ENCODE data around the gene TGFBRAP1. TPM values are rescaled to one million over a fixed set of nuclear protein-coding genes. Genes with fewer than 3 reads are reported as not detected.

TGFBRAP1 gene
- total RNA-seq, 2 donors from 2014 or later: 26.0 to 30.7 TPM

DNA sequence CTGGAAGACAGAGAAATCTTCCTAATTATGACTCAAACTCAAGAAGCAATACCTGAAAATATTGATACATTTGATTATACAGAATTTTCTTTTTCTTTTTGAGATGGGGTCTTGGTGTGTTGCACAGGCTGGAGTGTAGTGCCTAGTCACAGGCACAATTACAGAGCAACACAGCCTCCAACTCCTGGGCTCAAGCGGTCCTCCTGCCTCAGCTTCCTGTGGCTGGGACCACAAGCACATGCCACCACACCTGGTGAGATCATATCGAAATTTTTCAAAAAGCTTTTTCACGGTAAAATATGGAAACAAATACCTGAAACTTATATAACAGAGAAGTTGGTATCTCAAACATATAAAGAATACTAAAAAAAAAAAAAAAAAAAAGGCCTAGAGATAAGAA is 27.9 kb downstream of the TGFBRAP1 start:
- ATAC-seq (ENCODE audit: insufficient number of reproducible peaks, low FRiP score, low read depth) (no peak), DNase-seq (ENCODE audit: low spot score) (no peak)
- Histone ChIP-seq H3K9me3 (no peaks in the 10 kb centered on the region), H3K36me3 (peaks cover 8% of the 10 kb centered on the region), H3K4me3 (no peak overlapping the region), H3K27me3 (replicated peaks; ENCODE audit: insufficient read depth) (no peaks in the 10 kb centered on the region), H3K27ac (no peak overlapping the region), H3K4me1 (ENCODE audit: control insufficient read depth in 1 of 2, low read depth in 2 of 2) (peaks cover 0 to 3% of the 10 kb centered on the region in 2 donors)
- TF ChIP-seq, protein P1, sequence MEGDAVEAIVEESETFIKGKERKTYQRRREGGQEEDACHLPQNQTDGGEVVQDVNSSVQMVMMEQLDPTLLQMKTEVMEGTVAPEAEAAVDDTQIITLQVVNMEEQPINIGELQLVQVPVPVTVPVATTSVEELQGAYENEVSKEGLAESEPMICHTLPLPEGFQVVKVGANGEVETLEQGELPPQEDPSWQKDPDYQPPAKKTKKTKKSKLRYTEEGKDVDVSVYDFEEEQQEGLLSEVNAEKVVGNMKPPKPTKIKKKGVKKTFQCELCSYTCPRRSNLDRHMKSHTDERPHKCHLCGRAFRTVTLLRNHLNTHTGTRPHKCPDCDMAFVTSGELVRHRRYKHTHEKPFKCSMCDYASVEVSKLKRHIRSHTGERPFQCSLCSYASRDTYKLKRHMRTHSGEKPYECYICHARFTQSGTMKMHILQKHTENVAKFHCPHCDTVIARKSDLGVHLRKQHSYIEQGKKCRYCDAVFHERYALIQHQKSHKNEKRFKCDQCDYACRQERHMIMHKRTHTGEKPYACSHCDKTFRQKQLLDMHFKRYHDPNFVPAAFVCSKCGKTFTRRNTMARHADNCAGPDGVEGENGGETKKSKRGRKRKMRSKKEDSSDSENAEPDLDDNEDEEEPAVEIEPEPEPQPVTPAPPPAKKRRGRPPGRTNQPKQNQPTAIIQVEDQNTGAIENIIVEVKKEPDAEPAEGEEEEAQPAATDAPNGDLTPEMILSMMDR (IDR thresholded peaks at IDR 0.05): no peak

DNA sequence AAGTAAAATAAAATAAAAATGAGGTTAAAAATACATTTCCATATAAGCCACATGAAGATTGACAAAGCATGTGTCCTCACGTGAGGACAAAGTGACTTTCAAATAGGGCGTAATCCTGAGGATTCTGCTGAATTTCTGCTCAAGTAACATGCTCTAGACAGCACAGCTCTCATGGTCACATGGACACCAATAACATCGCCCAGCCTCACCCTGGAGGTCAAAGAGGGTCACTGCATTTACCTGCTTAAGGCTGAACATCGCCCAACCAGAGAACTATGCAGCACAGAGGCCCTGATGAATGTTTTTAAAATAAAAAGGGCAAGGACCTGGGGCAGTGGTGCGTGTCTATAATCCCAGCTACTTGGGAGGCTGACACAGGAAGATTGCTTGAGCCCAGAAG is 30.2 kb downstream of the TGFBRAP1 start:
- Histone ChIP-seq H3K36me3 (peaks cover 17% of the 10 kb centered on the region), H3K4me1 (ENCODE audit: control insufficient read depth in 1 of 2, low read depth in 2 of 2) (peaks cover 0 to 3% of the 10 kb centered on the region in 2 donors), H3K27me3 (replicated peaks; ENCODE audit: insufficient read depth) (no peaks in the 10 kb centered on the region), H3K4me3 (no peak overlapping the region), H3K27ac (no peak overlapping the region), H3K9me3 (no peaks in the 10 kb centered on the region)
- no peak for DNase-seq (ENCODE audit: low spot score)
- no peak for ATAC-seq (ENCODE audit: insufficient number of reproducible peaks, low FRiP score, low read depth)
- TF ChIP-seq, protein P1 (IDR thresholded peaks at IDR 0.05): no peak

DNA sequence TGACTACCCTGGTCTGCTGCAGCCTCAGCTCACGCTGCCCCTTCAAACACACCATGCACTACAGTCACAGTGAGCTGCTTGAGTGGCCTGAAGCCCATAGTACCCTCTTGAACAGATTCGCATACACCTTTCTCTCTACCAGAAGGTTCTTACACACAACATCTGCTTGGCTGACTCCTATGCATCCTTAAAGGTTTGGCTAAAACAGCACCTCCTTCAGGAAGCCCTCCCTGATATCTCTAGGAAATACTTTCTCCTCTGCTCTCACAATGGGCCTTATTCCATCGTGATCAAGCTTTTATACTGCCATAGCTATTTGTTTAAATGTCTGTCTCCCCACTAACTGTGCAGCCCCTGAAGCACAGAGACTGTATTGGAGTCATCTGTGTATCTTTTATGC is 31.5 kb downstream of the TGFBRAP1 start:
- Histone ChIP-seq H3K36me3 (peaks cover 27% of the 10 kb centered on the region), H3K27me3 (replicated peaks; ENCODE audit: insufficient read depth) (no peaks in the 10 kb centered on the region), H3K9me3 (no peaks in the 10 kb centered on the region), H3K27ac (no peak overlapping the region), H3K4me1 (ENCODE audit: control insufficient read depth in 1 of 2, low read depth in 2 of 2) (peaks cover 0 to 3% of the 10 kb centered on the region in 2 donors), H3K4me3 (no peak overlapping the region)
- TF ChIP-seq, protein P1 (IDR thresholded peaks at IDR 0.05): no peak
- ATAC-seq (ENCODE audit: insufficient number of reproducible peaks, low FRiP score, low read depth) (no peak), DNase-seq (ENCODE audit: low spot score) (no peak)

DNA sequence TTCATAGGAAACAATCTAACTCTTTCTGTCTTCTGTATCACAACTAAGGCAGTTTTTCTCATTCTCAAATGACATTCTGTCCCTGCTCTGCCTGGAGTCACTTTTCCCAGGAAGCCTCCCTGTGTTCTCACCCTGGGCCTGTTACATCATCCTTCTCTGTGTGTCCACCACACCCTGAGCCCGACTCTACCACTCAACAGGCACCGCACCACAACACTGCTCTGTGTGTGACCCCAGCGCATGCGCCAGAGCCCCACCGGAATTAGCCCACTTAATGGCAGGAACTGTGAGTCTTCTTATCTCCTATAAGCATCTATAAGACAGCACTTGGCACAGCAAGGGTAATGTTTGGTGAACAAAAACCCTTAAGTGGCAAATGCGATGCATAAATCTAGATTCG is 32.3 kb downstream of the TGFBRAP1 start:
- Histone ChIP-seq H3K27me3 (replicated peaks; ENCODE audit: insufficient read depth) (no peaks in the 10 kb centered on the region), H3K4me1 (ENCODE audit: control insufficient read depth in 1 of 2, low read depth in 2 of 2) (no peaks in the 10 kb centered on the region), H3K9me3 (no peaks in the 10 kb centered on the region), H3K36me3 (peaks cover 27% of the 10 kb centered on the region), H3K27ac (no peak overlapping the region), H3K4me3 (no peak overlapping the region)
- ATAC-seq (ENCODE audit: insufficient number of reproducible peaks, low FRiP score, low read depth) (no peak), DNase-seq (ENCODE audit: low spot score) (no peak)
- TF ChIP-seq, protein P1 (IDR thresholded peaks at IDR 0.05): no peak

DNA sequence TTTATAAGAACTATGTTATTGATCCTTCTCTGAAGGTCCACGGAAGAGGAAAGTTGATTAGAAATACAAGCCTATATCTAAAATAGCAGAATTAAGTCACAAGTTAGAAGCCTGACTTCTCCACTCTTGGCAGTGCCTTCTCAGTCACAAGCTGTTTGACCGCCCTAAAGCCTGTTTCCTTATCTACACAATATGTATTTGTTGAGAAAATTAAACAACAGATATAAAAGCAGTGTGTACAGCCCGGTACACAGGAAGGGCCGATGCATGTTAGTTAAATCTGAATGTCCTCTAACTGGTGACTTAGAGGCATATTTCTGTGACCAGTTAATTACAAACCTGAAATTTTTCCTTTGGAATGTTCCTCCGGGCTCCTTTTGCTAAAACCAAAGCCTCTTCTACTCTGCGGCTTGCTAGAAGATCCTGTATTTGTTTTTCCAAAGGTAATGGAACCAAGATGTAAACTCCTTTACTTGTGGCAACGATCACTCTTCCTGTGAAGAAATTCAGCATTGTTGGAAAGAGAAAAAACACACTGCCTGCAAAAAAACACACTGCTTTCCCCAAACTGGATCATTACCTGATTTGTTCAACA is 33.4 kb downstream of the TGFBRAP1 start:
- Histone ChIP-seq H3K4me3 (no peak overlapping the region), H3K36me3 (peaks cover 27% of the 10 kb centered on the region), H3K27ac (no peak overlapping the region), H3K9me3 (no peaks in the 10 kb centered on the region), H3K27me3 (replicated peaks; ENCODE audit: insufficient read depth) (no peaks in the 10 kb centered on the region), H3K4me1 (ENCODE audit: control insufficient read depth in 1 of 2, low read depth in 2 of 2) (no peaks in the 10 kb centered on the region)
- DNase-seq (ENCODE audit: low spot score) (no peak), ATAC-seq (ENCODE audit: insufficient number of reproducible peaks, low FRiP score, low read depth) (no peak)
- TF ChIP-seq, protein P1 (IDR thresholded peaks at IDR 0.05): no peak
